GM12801 (cell line): Measurements from ENCODE around the gene CENPB.

Source experiments
- CTCF ChIP-seq: IDR thresholded peaks from one replicate; pipeline ENCODE4 v1.5.1; 2011; ENCODE audit warnings: control low read depth; ENCODE audit not compliant: insufficient read length; ENCODE audit errors: extremely low read depth

The CENPB gene

GRCh38 chr20:3783068-3783489, 3.5 kb downstream of the CENPB start:
- no peak for TF ChIP-seq CTCF

- no peak for TF ChIP-seq CTCF
These were observed 3.9 kb downstream of the CENPB start for GRCh38 chr20:3782597-3782996.

- TF ChIP-seq CTCF = no peak
These were observed 5.2 kb downstream of the CENPB start, which contains the start of gene SPEF1 for GRCh38 chr20:3781153-3781910. Gene SPEF1 (minus strand): TSS chr20:3781448. CDS start chr20:3781287, 161 bp downstream.

- TF ChIP-seq CTCF = no peak
These were observed 7.6 kb downstream of the CENPB start for GRCh38 chr20:3778976-3779375.

- TF ChIP-seq CTCF = no peak
These were observed 8.6 kb downstream of the CENPB start for GRCh38 chr20:3777716-3778629.

GRCh38 chr20:3777381-3777715, 9.2 kb downstream of the CENPB start:
- no peak for TF ChIP-seq CTCF

- no peak for TF ChIP-seq CTCF
These were observed 11.0 kb downstream of the CENPB start for GRCh38 chr20:3775457-3776108.
